GM12891 (cell line): Measurements from ENCODE around the gene KDM4C.

Experiments
- DNase-seq: peaks from one replicate; pipeline ENCODE4 v3.0.0; 2011; ENCODE audit warnings: low spot score; ENCODE audit not compliant: insufficient read length
- FAIRE-seq: peaks from 2 replicates; lab custom pipeline; 2011; peaks lifted over from hg19 to GRCh38; lab: Jason Lieb, UNC
- PAX5 ChIP-seq: IDR thresholded peaks from 2 replicates; pipeline ENCODE4 v1.6.1; 2011; ENCODE audit warnings: low read length, moderate library complexity, mild to moderate bottlenecking; ENCODE audit not compliant: insufficient read depth, severe bottlenecking
- POLR2A ChIP-seq: IDR thresholded peaks from 2 replicates; pipeline ENCODE4 v1.6.1; 2011; ENCODE audit warnings: low read depth, low read length, control low read depth
- POLR2AphosphoS5 ChIP-seq: IDR thresholded peaks from 2 replicates; pipeline ENCODE4 v1.6.1; 2011; ENCODE audit warnings: low read depth, low read length, control low read depth
- POU2F2 ChIP-seq: IDR thresholded peaks from 2 replicates; pipeline ENCODE4 v1.6.1; 2011; ENCODE audit warnings: low read depth, mild to moderate bottlenecking, control low read depth, low read length, moderate library complexity
- SPI1 ChIP-seq: IDR thresholded peaks from 2 replicates; pipeline ENCODE4 v1.6.1; 2011; ENCODE audit warnings: low read depth, low read length, control low read depth
- TAF1 ChIP-seq: IDR thresholded peaks from 2 replicates; pipeline ENCODE4 v1.6.1; 2011; ENCODE audit warnings: low read depth, low read length, control low read depth

KDM4C gene

DNA sequence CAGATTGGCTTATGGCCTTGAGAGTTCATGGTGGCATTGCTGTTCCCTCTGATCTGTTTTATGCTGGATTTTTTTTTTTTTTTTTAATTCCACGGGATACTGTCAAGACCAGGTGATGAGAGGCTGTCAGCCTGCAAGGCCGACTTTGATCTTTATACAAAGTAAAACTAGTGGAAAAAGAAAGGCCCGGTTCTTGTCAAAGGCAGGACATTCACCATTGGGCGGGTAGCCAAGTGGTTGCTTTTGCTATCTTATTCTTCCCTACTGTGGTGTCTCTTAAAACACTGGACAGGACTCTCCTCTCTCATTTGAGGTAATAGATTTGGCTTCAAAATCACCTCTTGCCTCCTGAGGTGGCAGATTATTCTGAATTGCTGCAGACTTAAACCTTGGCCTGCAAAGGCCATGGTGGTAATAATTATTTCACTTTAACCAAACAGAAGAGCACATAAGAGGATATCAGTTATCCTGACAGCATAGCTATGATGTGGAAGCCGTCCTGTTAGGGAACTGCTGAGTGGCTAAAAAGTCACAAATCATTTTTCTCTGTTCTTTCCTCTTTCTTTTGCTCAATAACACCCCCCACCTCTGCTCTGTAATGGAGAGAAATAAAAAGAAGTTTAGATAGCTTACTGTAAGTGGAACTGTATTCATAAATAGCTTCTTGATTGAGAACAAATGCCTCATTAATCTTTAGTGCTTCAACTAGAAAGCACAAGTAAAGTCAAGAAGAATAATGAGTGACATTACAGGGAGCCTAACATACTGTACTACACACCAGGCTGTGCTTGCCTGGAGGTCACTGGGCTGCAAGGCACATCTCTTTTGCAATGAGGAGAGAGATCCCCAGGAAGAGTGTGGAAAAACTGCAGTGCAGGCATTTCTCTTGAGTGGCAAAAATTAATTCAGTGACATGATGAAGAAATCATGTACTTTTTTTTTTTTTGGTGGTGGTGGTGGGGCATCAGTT, 275.6 kb downstream of the KDM4C start:
- no peak for TF ChIP-seq POU2F2
- TF ChIP-seq SPI1 = no peak
- TF ChIP-seq PAX5 = no peak
- TF ChIP-seq TAF1 = no peak
- no peak for FAIRE-seq
- no peak for DNase-seq

GRCh38 chr9:7037176-7037575, 279.4 kb downstream of the KDM4C start:
- no peak for TF ChIP-seq POU2F2
- TF ChIP-seq POLR2AphosphoS5 = no peak
- no peak for TF ChIP-seq TAF1
- no peak for TF ChIP-seq SPI1
- no peak for TF ChIP-seq POLR2A
- TF ChIP-seq PAX5 = no peak
- no peak for DNase-seq
- peak; percentile 38 for FAIRE-seq

DNA sequence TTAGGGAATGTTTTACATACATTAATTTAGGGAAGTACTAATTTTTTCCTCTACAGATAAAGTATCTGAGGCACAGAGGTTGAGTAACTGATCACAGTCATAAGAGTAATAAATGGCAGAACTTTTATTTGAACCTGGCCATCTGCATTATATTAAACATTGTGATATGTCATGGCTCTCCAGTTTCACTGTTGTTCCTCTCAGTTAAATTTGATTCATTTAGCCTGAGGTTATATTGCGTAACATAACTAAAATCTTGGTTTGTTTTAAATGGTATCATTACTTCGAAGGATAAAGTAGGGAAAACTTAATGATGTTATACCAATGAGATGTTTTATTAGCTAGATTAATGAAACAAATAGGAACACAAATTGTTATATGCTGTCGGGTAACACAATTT, 284.4 kb downstream of the KDM4C start:
- TF ChIP-seq POLR2AphosphoS5 (no peak), POLR2A (no peak), SPI1 (no peak), POU2F2 (no peak), TAF1 (no peak), PAX5 (no peak)
- DNase-seq (no peak), FAIRE-seq (peak; percentile 52)

- TF ChIP-seq TAF1 = no peak
- no peak for TF ChIP-seq POU2F2
- no peak for TF ChIP-seq POLR2A
- TF ChIP-seq POLR2AphosphoS5 = no peak
- TF ChIP-seq SPI1 = no peak
- TF ChIP-seq PAX5 = no peak
- no peak for DNase-seq
- FAIRE-seq = no peak
Measured at GRCh38 chr9:7045361-7045760, 287.6 kb downstream of the KDM4C start.

DNA sequence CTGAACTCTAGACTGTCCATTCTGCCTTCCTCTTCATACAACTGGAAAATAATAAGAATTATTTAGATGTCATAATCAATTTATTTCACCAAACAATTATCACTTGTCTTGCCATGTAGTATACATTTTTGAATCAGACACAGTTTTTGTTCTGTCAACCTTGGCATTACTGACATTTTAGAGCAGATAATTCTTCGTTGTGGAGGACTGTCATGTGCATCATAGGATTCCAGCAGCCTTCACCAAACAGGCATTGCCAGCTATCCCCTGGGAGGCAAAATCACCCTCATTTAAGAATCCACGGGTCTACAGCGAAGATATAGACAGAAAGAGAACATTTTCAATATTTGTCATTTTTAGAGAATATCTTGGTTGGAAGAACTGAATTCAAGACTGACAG, 293.9 kb downstream of the KDM4C start:
- no peak for TF ChIP-seq POLR2AphosphoS5
- no peak for TF ChIP-seq POLR2A
- no peak for TF ChIP-seq PAX5
- TF ChIP-seq POU2F2 = no peak
- no peak for TF ChIP-seq SPI1
- TF ChIP-seq TAF1 = no peak
- no peak for FAIRE-seq

GRCh38 chr9:7053903-7054302, 296.1 kb downstream of the KDM4C start:
- DNase-seq (no peak), FAIRE-seq (no peak)
- TF ChIP-seq POLR2AphosphoS5 = no peak
- no peak for TF ChIP-seq SPI1
- no peak for TF ChIP-seq POU2F2
- TF ChIP-seq TAF1 = no peak
- no peak for TF ChIP-seq PAX5
- no peak for TF ChIP-seq POLR2A

More for the DNA sequence above, 293.9 kb downstream of the KDM4C start:
- no peak for DNase-seq

- TF ChIP-seq SPI1 (peak; percentile 73), TAF1 (no peak)
- FAIRE-seq (no peak), DNase-seq (no peak)
Measured at GRCh38 chr9:7055171-7055903, 297.6 kb downstream of the KDM4C start.

- TF ChIP-seq PAX5 = no peak
- no peak for TF ChIP-seq SPI1
- TF ChIP-seq TAF1 = no peak
- no peak for TF ChIP-seq POLR2A
- no peak for TF ChIP-seq POLR2AphosphoS5
- no peak for TF ChIP-seq POU2F2
- no peak for DNase-seq
- FAIRE-seq = no peak
Measured at GRCh38 chr9:7056254-7056653, 298.5 kb downstream of the KDM4C start.

DNA sequence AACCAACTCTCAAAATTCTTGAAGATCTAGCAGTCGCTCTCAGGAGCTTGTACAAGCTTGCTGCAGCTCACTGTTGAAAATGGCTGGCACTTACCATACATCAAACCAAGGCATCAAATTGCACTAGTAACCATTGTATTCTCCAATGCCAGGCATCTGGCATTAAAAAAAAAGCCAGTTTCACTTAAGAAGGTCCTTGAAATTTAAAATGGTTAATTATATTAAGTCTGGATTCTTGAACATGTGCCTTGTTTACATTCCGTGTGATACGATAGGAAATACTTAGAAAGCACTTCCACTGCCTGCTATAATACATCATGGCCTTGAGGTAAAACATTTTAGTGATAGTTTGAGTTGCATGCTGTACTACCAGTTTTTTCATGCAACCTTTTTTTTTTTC, 300.7 kb downstream of the KDM4C start:
- DNase-seq (no peak), FAIRE-seq (no peak)
- TF ChIP-seq POU2F2 = no peak
- no peak for TF ChIP-seq TAF1

DNA sequence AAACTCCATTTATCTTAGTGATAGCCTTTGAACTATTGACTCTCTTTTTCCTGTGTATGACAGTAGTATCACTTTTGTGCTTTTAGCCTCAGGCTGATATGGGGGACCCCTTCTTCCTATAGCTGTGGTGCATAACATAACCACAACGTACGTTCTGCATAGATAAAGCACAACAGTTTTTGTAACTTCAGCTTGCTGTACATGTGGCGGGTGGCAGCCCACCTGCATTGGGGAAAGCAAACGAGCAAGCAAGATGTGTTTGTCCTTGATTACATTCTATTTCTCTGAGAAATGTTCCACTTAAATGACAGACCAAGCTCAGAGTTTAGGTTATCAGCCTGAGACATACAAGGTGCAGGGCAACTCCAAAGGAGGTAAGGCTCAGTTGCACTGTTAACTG, 309.4 kb downstream of the KDM4C start:
- DNase-seq = no peak
- no peak for TF ChIP-seq SPI1
- TF ChIP-seq POU2F2 = no peak
- TF ChIP-seq TAF1 = no peak
- no peak for TF ChIP-seq POLR2A
- TF ChIP-seq PAX5 = no peak
- TF ChIP-seq POLR2AphosphoS5 = no peak
- no peak for FAIRE-seq
